HUES6 (cell line): ENCODE data around the gene NTRK2.
"Not testable (repeated sequence)": the region's sequence is repeated elsewhere in the genome, so short reads cannot be mapped to it uniquely, and the experiment has no call there.

Experiments
- H3K27ac ChIP-seq: 2 replicates; pipeline ENCODE4 v1.7.0; 2013; ENCODE audit warnings: low read depth, mild to moderate bottlenecking, low read length, inconsistent platforms
- H3K27me3 ChIP-seq: 2 replicates; pipeline ENCODE4 v1.6.1; 2013; ENCODE audit warnings: low read length; ENCODE audit not compliant: control insufficient read depth, insufficient read depth
- H3K36me3 ChIP-seq: 2 replicates; pipeline ENCODE4 v1.6.1; 2013; ENCODE audit warnings: low read length; ENCODE audit not compliant: control insufficient read depth, insufficient read depth
- H3K4me1 ChIP-seq: 2 replicates; pipeline ENCODE4 v1.6.1; 2013; ENCODE audit warnings: low read length; ENCODE audit not compliant: control insufficient read depth, insufficient read depth
- H3K4me3 ChIP-seq: 2 replicates; pipeline ENCODE4 v1.5.1; 2013; ENCODE audit warnings: low read depth, low read length
- H3K9ac ChIP-seq: one replicate; pipeline ENCODE4 v1.6.1; 2013; ENCODE audit warnings: mild to moderate bottlenecking, low read length
- H3K9me3 ChIP-seq: 2 replicates; pipeline ENCODE4 v1.6.1; 2013; ENCODE audit warnings: low read depth, low read length; ENCODE audit not compliant: control insufficient read depth, insufficient read depth

Gene NTRK2

DNA sequence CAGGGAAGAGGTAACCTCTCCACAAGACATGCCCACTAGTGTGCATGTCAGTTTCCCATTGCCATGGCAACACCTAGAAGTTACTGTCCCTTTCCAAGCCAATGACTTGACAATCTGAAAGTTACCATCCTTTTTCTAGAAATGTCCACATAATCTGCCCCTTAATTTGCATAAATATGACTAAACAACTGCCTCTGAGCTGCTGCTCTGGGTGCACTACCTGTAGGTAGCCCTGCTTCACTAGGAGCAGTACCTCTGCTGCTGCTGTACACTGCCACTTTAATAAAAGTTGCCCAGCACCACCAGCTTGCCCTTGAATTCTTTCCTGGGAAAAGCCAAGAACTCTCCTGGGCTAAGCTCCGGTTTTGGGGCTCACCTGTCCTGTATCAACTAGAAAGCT, 392.4 kb downstream of the NTRK2 start:
- Histone ChIP-seq H3K9ac (no peak overlapping the region), H3K4me1 (peaks cover 10% of the 10 kb centered on the region; the same call in 1 of the 2 replicates), H3K27ac (no peak overlapping the region), H3K4me3 (no peak overlapping the region), H3K36me3 (no peaks in the 10 kb centered on the region), H3K27me3 (no peaks in the 10 kb centered on the region), H3K9me3 (no peaks in the 10 kb centered on the region)

- H3K4me1 ChIP-seq: peaks cover 10% of the 10 kb centered on the region; the same call in 1 of the 2 replicates
- H3K27me3 ChIP-seq: no peaks in the 10 kb centered on the region
- no peak overlapping the region for H3K27ac ChIP-seq
- H3K9me3 ChIP-seq: no peaks in the 10 kb centered on the region
- no peaks in the 10 kb centered on the region for H3K36me3 ChIP-seq
- no peak overlapping the region for H3K4me3 ChIP-seq
- H3K9ac ChIP-seq: no peak overlapping the region
Measured at GRCh38 chr9:85062385-85063022, 393.0 kb downstream of the NTRK2 start.

GRCh38 chr9:85064811-85065371, 395.4 kb downstream of the NTRK2 start:
- Histone ChIP-seq H3K4me1 (peaks cover 10% of the 10 kb centered on the region; the same call in 1 of the 2 replicates), H3K9me3 (no peaks in the 10 kb centered on the region), H3K36me3 (no peaks in the 10 kb centered on the region), H3K9ac (no peak overlapping the region), H3K27ac (no peak overlapping the region), H3K4me3 (no peak overlapping the region), H3K27me3 (no peaks in the 10 kb centered on the region)

GRCh38 chr9:85067792-85068191, 398.3 kb downstream of the NTRK2 start:
- no peaks in the 10 kb centered on the region for H3K27me3 ChIP-seq

DNA sequence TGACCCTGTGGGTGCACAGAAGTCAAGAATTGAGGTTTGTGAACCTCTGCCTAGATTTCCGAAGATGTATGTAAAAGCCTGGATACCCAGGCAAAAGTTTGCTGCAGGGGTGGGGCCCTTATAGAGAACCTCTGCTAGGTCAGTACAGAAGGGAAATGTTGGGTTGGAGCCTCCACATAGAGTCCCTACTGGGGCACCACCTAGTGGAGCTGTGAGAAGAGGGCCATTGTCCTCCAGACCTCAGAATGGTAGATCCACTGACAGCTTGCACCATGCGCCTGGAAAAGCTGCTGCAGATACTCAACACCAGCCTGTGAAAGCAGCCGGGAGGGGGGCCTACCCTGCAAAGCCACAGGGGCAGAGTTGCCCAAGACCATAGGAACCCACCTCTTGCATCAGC, 399.9 kb downstream of the NTRK2 start:
- not testable (repeated sequence) for H3K36me3 ChIP-seq, H3K4me1 ChIP-seq, H3K27ac ChIP-seq, H3K9me3 ChIP-seq, H3K4me3 ChIP-seq, H3K9ac ChIP-seq, H3K27me3 ChIP-seq

More at GRCh38 chr9:85067792-85068191, 398.3 kb downstream of the NTRK2 start:
- H3K36me3 ChIP-seq: no peaks in the 10 kb centered on the region
- no peak overlapping the region for H3K4me3 ChIP-seq
- H3K9me3 ChIP-seq: no peaks in the 10 kb centered on the region
- 0 out of 2 replicates have a peak, but pooled peaks cover 7% of the 10 kb centered on the region for H3K4me1 ChIP-seq
- H3K27ac ChIP-seq: no peak overlapping the region
- H3K9ac ChIP-seq: no peak overlapping the region
